ENCODE results near the gene SERPINB6. TPM values are rescaled to one million over a fixed set of nuclear protein-coding genes. Genes with fewer than 3 reads are reported as not detected.

Gene SERPINB6
- total RNA-seq = 96.1 and 114 TPM in 2 replicates

DNA sequence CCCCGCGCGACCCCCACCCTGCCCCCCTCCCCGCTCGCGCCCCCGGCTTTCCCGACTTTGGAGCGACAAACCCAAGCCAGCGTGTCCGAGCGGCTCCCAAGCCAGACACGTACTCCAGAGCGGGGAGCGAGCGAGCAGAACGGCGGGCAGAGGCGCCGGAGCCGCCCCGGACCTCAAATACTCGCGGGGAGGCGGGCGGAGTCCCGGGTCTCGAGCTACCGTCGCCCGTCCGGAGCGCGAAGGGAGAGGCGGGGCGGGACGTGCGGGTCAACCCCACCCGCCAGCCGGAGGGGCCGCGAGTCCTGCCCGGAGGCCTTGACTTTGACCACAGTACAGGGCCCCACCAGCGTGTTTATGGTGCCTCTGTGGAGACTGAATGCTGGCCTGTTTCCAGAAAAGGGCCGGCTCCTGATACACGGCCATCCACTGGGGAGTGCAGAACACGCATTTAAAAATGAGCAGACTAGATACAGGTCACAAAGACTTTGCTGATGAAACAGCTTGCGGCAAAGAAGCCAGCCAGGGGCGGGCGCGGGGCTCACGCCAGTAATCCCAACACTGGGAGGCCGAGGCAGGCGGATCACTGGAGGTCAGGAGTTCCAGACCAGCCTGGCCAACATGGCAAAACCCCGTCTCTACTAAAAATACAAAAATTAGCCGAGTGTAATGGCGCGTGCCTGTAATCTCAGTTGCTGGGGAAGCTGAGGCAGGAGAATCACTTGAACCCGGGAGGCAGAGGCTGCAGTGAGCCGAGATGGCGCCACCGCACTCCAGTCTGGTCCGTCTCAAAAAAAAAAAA lies at the start of gene SERPINB6:
Gene SERPINB6 (minus strand): TSS at position 148 of the 799 bp plus-strand sequence. CDS start 12,235 bp downstream, outside the sequence.

GRCh38 chr6:2999618-3000557 lies 28.5 kb upstream of the SERPINB6 start, which contains the start of gene NQO2:
Gene NQO2 (plus strand): TSS chr6:2999894. CDS start chr6:3006553, 6,659 bp downstream.

Other genes with a start within 250 kb of the SERPINB6 start
- gene MYLK4, start 220.6 kb downstream of the SERPINB6 start, total RNA-seq = 0.60 and 0.87 TPM in 2 replicates
- gene WRNIP1, start 206.2 kb downstream of the SERPINB6 start, total RNA-seq = 43.5 and 50.3 TPM in 2 replicates
- 12.8 and 24.2 TPM in 2 replicates for gene SERPINB1, start 129.7 kb downstream of the SERPINB6 start, total RNA-seq
- gene SERPINB9, start 68.3 kb downstream of the SERPINB6 start, total RNA-seq = 102 and 139 TPM in 2 replicates
- gene NQO2, start 28.3 kb upstream of the SERPINB6 start, total RNA-seq = 14.6 and 19.7 TPM in 2 replicates
- gene RIPK1, start 96.9 kb upstream of the SERPINB6 start, total RNA-seq = 27.5 and 27.6 TPM in 2 replicates
- 9.3 and 11.0 TPM in 2 replicates for gene BPHL, start 147.1 kb upstream of the SERPINB6 start, total RNA-seq
- 26.1 and 36.0 TPM in 2 replicates for gene TUBB2A, start 186.0 kb upstream of the SERPINB6 start, total RNA-seq